GM21526 (cell line): ENCODE measurements around the gene TBX1.

Source experiments
- ATAC-seq: cut with Tn5 transposase; IDR thresholded peaks from one replicate; pipeline ENCODE4 v1.9.1; 2021; ENCODE audit warnings: moderate library complexity; ENCODE audit not compliant: unreplicated experiment, low FRiP score

TBX1 gene

DNA sequence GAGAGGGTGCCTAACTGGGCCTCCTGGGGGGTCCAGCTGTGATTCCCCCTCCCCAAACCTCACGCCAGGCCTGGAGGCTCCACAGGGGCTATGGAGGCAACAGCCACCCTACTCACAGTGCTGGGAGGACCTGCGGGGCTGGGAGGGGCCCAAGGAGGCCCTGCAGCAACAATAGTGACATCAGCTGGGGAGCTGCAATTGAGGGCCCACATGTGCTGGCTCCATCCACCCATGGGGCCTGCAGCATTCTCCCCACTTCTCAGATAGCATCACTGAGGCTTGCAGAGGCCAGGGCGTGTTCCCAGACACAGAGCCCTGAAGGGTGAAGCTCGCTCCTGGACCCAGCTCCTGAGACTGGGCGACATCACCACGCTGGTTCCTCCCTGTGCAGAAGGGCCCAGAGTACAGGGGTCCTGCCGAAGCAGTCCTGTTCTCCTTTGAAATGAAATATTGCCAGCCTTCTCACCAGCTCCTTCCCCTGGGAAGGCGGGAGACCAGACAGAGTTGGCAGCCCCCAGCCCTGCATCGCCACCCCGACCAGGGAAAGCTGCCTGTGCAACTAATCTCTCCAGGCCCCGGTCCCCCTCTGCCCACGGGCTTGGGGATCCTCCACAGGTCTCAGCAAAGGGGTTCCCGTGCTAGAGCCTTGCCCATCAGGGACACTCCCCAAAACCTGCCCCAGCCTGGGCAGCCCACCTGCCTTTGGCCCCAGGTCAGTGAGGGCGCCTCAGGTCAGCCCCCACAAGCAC is 8.9 kb upstream of the TBX1 start:
- ATAC-seq = no peak

DNA sequence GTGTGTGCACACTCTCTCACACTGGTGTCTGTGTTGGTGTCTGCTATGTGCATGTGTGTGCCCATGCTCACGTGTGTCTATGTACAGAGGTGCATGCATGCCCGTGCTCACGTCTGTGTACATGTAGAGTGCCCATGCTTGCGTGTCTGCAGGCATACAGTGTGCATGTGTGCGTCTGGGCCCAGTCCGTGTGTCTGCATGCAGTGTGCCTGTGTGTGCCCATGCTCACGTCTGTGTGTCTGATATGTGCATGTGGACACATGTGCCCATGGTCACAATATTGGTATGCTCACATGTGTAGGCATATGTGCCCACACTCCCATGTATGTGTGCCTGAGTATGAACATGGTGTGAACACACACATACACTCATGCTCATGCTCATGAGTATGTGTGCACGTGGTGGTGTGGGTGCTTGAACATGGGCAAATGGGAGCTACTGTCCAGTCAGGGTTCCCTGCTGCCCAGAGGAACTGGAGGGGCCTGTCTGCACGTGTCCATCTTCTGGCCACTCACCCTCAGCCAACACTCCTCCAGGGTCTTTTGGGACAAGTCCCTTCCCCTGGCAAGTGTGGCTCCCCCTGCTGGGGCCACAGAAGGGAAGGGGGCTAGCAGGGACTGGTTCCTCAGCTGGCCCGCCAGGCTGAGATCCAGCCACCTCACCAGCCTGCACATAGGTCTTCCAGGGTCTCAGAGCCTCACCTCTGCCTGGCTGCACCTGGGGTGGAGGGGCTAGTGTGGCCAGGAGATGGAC is 7.3 kb upstream of the TBX1 start:
- ATAC-seq = no peak

GRCh38 chr22:19753996-19754700 is 6.4 kb upstream of the TBX1 start:
- no peak for ATAC-seq

GRCh38 chr22:19754701-19755144 is 5.9 kb upstream of the TBX1 start:
- ATAC-seq = no peak

GRCh38 chr22:19755145-19755710 is 5.3 kb upstream of the TBX1 start:
- ATAC-seq = no peak

DNA sequence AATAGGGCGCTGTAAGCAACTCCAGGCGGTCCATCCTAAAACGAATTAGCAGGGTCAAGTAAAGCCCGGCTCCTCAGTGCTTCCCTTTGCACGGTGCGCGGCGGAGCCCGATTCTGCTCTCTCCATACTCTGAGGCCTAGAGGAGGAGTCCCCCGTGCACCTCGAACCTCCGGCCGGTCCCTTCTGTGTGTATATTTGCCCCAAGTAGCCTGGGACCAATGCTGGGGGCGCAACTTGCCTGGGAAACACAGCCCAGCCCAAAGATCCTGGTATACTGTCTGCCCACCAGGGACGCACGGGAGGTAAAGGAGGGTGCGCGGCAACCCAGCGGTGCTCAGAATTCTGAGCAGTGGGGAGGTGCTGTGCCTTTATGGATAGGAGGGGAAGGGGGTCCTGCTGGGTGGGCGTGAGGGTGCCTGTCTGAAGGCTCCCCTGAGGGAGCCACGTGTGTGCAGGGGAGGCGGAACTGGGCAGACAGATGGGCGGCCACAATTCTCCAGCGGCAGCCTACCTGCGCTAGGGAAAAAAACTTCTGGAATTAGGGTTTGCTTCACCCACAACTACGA is 4.8 kb upstream of the TBX1 start:
- ATAC-seq = no peak

DNA sequence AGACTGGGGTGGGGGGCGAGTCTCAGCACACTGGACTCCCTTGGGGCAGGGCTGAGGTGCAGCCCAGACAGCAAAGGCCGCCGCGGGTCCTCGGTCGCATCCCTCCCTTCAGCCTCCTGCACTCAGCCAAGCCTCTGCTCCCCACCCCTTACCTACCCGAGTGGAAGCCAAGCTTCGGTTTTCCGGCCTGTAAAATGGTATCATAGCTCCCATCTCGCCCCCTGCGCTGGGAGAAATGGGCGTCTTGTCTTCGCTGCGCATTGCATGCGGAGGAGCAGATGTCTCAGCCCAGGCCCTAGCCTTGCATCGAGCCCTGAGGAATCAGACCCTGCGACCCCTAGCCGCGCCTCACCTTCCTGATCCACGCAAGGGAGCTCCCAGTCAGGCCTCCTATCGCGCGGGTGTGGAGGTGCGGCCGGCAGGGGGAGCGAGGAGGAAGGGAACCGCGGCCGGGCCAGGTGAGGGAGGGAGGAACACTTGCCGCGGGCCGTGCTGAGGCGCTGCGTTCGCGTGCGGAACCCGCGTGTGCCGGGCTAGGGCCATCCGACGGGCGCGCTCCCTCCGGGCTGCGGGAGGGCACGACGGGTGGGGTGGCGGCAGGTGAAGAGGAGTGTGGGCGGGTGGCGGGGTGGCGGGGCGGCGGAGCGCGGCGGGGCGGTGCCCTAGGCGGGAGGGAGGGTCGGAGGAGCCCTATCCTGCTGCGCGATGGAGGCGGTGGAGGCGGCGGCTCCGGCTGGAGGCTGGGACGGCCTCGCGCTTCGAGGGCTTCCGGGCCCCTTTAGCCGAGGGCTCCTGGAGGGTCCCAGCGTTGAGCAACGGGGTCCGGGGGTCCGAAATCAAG is 4.1 kb upstream of the TBX1 start:
- ATAC-seq = no peak

GRCh38 chr22:19757140-19757984 is 3.2 kb upstream of the TBX1 start:
- no peak for ATAC-seq

DNA sequence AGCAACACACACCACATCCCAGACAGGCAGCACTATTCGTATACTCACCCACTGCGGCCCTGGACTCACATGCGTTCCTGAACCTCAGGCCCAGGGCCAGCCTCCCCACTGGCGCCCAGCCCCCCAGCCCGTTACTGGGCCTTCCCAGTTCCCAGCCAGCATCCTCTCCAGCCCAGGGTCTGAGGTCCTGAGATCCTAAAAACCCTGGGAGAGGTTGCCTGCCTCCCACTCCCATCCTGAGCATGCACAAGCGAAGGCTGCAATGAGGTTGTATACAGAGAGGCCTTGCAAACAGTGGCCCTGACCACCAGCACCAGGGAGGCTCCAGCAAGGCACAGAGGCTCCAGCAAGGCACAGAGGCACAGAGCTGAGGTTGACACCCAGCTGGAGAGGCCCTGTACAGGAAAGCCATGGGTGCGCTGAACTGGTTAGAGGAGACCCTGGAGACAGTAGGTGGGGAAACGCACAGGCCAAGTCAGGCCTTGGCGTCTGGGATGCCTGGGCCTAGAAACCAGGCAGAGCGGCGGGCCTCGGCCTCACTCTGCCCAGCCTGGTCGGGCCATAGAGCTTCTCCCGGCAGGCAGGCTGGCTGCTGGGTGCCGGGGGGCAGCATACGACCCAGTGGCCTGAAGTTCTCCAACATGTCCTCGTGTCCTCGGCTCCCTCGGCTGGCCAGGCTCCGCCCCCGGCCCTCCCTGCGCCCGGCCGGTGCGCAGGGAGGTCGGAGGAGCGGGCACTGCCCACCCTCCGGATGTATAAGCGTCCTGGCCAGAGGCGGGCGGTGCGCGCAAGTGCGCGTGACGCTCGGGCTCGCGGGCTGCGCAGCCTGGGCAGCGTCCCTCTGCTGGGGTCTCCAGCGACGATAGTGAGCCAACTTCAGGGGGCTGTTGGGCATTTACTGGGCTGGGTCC is 2.3 kb upstream of the TBX1 start:
- no peak for ATAC-seq

DNA sequence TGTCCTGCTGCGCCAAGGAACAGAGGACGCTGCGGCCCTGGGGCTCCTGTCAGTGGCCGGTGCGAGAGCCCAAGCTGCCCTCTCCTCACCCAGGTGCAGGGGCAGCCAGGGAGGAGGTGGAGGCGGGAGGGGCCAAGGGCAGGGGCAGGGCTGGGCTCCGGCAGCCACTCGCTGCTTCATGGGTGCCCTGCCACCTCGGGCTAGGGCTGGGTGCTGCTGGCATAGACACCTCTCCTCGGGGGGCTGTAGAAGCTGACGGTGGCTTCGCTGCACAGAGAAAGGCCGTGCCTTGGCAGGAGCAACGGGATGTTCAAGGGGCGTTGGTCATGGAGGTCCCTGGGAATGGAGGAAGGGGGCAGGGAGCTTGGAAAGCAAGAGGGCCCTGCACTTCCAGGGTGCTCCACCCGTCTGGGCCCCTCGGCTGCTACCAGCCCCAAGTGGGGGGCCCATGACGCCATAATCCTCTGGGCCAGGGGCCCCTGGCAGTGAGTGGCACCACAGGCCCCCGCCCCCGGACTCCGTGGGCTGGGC is 1.6 kb upstream of the TBX1 start:
- no peak for ATAC-seq

DNA sequence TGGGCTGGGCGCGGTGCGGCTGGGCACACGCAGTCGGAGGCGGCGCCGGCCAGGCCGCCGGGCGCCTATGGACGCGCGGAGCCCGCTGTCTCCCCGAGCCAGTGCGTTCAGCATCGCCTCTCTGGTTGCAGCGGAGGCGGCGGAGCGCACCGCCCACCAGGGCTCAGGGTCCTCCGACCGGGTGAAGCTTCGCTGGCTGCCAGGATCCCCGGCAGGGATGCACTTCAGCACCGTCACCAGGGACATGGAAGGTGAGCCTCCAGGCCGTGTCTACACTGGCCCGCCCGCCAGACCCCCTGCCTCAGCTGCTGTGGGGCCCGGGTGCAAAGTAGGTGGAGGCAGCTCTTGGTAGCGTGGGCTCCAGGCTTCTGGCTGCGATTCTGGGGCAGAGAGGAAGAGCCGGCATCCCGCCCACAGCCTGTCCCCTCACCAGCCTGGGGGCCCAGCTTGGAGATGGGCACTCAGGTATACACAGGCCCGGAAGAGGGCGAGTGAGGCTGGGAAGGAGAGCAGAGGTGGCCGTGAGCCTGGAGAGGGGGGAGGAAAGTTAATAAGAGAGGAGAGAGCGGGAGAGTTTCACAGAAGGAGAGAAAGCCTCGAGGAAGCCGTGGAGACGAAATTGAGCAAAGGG is 1.0 kb upstream of the TBX1 start:
- ATAC-seq = no peak

- ATAC-seq = no peak
These were observed 560 bp downstream of the TBX1 start for GRCh38 chr22:19760951-19761724.

GRCh38 chr22:19761725-19762567 is 1.4 kb downstream of the TBX1 start:
- ATAC-seq = no peak

GRCh38 chr22:19762568-19763457 is 2.2 kb downstream of the TBX1 start:
- no peak for ATAC-seq
